H1 (cell line): ENCODE results near the gene FERMT2. TPM values are rescaled to one million over a fixed set of nuclear protein-coding genes. Genes with fewer than 3 reads are reported as not detected.
A peak's percentile ranks its signal among the peaks of the same experiment; 100 is the strongest.

Experiments
- CTCF ChIA-PET: fragments of 300-600 bp; sonication (Branson Sonifier 250); formaldehyde crosslinking; loops from one replicate; lab custom pipeline; 2021; ENCODE audit not compliant: partially characterized antibody; lab: Charles Lee
- POLR2A ChIA-PET: fragments of 300-600 bp; sonication (Branson Sonifier 250); formaldehyde crosslinking; loops from one replicate; lab custom pipeline; 2021; ENCODE audit warnings: inconsistent platforms; ENCODE audit not compliant: partially characterized antibody; lab: Charles Lee
- DNase-seq, 2 experiments: peaks; one replicate each; pipeline versions ENCODE4 v3.0.0 to v3.0.0-alpha.2; 2010 to 2022; ENCODE audit warnings: low spot score in 2 of 2, low read depth in 1 of 2, mixed read lengths in 1 of 2
- FAIRE-seq: peaks from 2 replicates; lab custom pipeline; 2011; peaks lifted over from hg19 to GRCh38; lab: Jason Lieb, UNC
- H2AFZ ChIP-seq: 2 replicates; pipeline ENCODE4 v1.8.1; 2012; ENCODE audit warnings: low read length, inconsistent platforms
- H2AK5ac ChIP-seq: 2 replicates; pipeline ENCODE4 v1.6.1; 2013; ENCODE audit warnings: low read depth, low read length
- H2BK120ac ChIP-seq: replicated peaks from 2 replicates; pipeline ENCODE3; 2013; ENCODE audit warnings: low read depth, low read length, inconsistent platforms
- H2BK12ac ChIP-seq: 2 replicates; pipeline ENCODE4 v1.6.1; 2013; ENCODE audit warnings: low read depth, low read length
- H2BK15ac ChIP-seq: 2 replicates; pipeline ENCODE4 v1.6.1; 2013; ENCODE audit warnings: low read length
- H2BK20ac ChIP-seq: 2 replicates; pipeline ENCODE4 v1.6.1; 2013; ENCODE audit warnings: low read length
- H2BK5ac ChIP-seq: 2 replicates; pipeline ENCODE4 v1.6.1; 2013; ENCODE audit warnings: low read depth, low read length
- H3K14ac ChIP-seq: 2 replicates; pipeline ENCODE4 v1.6.1; 2013; ENCODE audit warnings: inconsistent platforms; ENCODE audit not compliant: insufficient read length
- H3K18ac ChIP-seq: 2 replicates; pipeline ENCODE4 v1.6.1; 2013; ENCODE audit warnings: low read length; ENCODE audit errors: extremely low read depth
- H3K23ac ChIP-seq: 2 replicates; pipeline ENCODE4 v1.6.1; 2013; ENCODE audit warnings: inconsistent platforms; ENCODE audit not compliant: insufficient read length
- H3K23me2 ChIP-seq: 2 replicates; pipeline ENCODE4 v1.6.1; 2013; ENCODE audit warnings: low read depth, low read length
- H3K27ac ChIP-seq: 2 replicates; pipeline ENCODE4 v1.6.1; 2011; ENCODE audit warnings: low read depth, low read length, inconsistent platforms
- H3K27me3 ChIP-seq, 4 experiments: replicated peaks in 1 of 4; 1 replicate in 1 of 4; 2 replicates in 3 of 4; pipeline versions ENCODE4 v1.6.1 to v1.8.1; 2011 to 2013; ENCODE audit warnings: low read length in 3 of 4, mild to moderate bottlenecking in 3 of 4, inconsistent platforms in 2 of 4, mixed read lengths in 2 of 4, moderate library complexity in 1 of 4; ENCODE audit not compliant: control insufficient read depth in 3 of 4, insufficient read depth in 3 of 4; ENCODE audit errors: extremely low read depth in 1 of 4
- H3K36me3 ChIP-seq, 4 experiments: 2 replicates each; pipeline versions ENCODE4 v1.6.1 to v1.8.1; 2011 to 2013; ENCODE audit warnings: mild to moderate bottlenecking in 4 of 4, low read length in 3 of 4, moderate library complexity in 2 of 4, control low read depth in 1 of 4, inconsistent platforms in 1 of 4; ENCODE audit not compliant: insufficient read depth in 4 of 4, control insufficient read depth in 2 of 4
- H3K4ac ChIP-seq: replicated peaks from 2 replicates; pipeline ENCODE3; 2013; ENCODE audit warnings: low read length, low read depth, mixed read lengths, inconsistent platforms; ENCODE audit not compliant: insufficient read length
- H3K4me1 ChIP-seq, 4 experiments: replicated peaks in 1 of 4; 1 replicate in 1 of 4; 2 replicates in 3 of 4; pipeline versions ENCODE4 v1.6.1 to v1.8.1; 2011 to 2013; ENCODE audit warnings: low read length in 3 of 4, inconsistent platforms in 2 of 4, mixed read lengths in 1 of 4; ENCODE audit not compliant: insufficient read depth in 4 of 4, control insufficient read depth in 3 of 4
- H3K4me2 ChIP-seq, 2 experiments: 2 replicates each; pipeline versions ENCODE4 v1.6.1 to v1.8.1; 2011 to 2013; ENCODE audit warnings: low read depth in 2 of 2, low read length in 2 of 2, control low read depth in 1 of 2, inconsistent platforms in 1 of 2, mild to moderate bottlenecking in 1 of 2; ENCODE audit not compliant: insufficient read depth in 1 of 2
- H3K4me3 ChIP-seq, 4 experiments: fragments of 200-600, 300-600 bp in 1 of 4; sonication (generic), shearing (Covaris generic), sonication (Bioruptor Twin) in 1 of 4; 2 replicates each; pipeline versions ENCODE4 v1.5.1 to v1.8.1; 2011 to 2016; ENCODE audit warnings: low read length in 4 of 4, low read depth in 3 of 4, control low read depth in 2 of 4, inconsistent platforms in 2 of 4, mild to moderate bottlenecking in 2 of 4, mixed read lengths in 1 of 4, moderate library complexity in 1 of 4; ENCODE audit not compliant: insufficient read depth in 2 of 4; ENCODE audit errors: extremely low read depth in 1 of 4
- H3K56ac ChIP-seq: replicated peaks from 2 replicates; pipeline ENCODE3; 2013; ENCODE audit warnings: low read depth, mild to moderate bottlenecking, mixed read lengths, low read length, inconsistent platforms; ENCODE audit not compliant: insufficient read length
- H3K79me1 ChIP-seq: 2 replicates; pipeline ENCODE4 v1.6.1; 2013; ENCODE audit warnings: low read depth, low read length, control low read depth
- H3K79me2 ChIP-seq, 2 experiments: 2 replicates each; pipeline versions ENCODE4 v1.6.1 to v1.8.1; 2012 to 2013; ENCODE audit warnings: low read length in 2 of 2, mild to moderate bottlenecking in 2 of 2, inconsistent platforms in 1 of 2; ENCODE audit not compliant: insufficient read depth in 2 of 2, control insufficient read depth in 1 of 2
- H3K9ac ChIP-seq, 4 experiments: replicated peaks in 1 of 4; 1 replicate in 1 of 4; 2 replicates in 3 of 4; pipeline versions ENCODE4 v1.6.1 to v1.8.1; 2011 to 2013; ENCODE audit warnings: low read depth in 3 of 4, low read length in 3 of 4, control low read depth in 2 of 4, mild to moderate bottlenecking in 2 of 4, moderate library complexity in 2 of 4, inconsistent platforms in 1 of 4; ENCODE audit errors: extremely low read depth in 1 of 4
- H3K9me3 ChIP-seq, 2 experiments: 2 replicates each; pipeline versions ENCODE4 v1.6.1 to v1.8.1; 2012 to 2013; ENCODE audit warnings: mild to moderate bottlenecking in 2 of 2, moderate library complexity in 2 of 2, control low read depth in 1 of 2, inconsistent platforms in 1 of 2, low read depth in 1 of 2, low read length in 1 of 2, mixed read lengths in 1 of 2; ENCODE audit not compliant: insufficient read depth in 2 of 2
- H4K20me1 ChIP-seq, 2 experiments: replicated peaks in 1 of 2; 2 replicates each; pipeline versions ENCODE3 to v1.8.1; 2011 to 2013; ENCODE audit warnings: inconsistent platforms in 2 of 2, low read length in 2 of 2, mild to moderate bottlenecking in 1 of 2; ENCODE audit not compliant: insufficient read depth in 2 of 2, control insufficient read depth in 1 of 2
- H4K5ac ChIP-seq: 2 replicates; pipeline ENCODE4 v1.6.1; 2013; ENCODE audit warnings: low read length, low read depth, mixed read lengths, inconsistent platforms; ENCODE audit not compliant: insufficient read length
- H4K8ac ChIP-seq: 2 replicates; pipeline ENCODE4 v1.8.0; 2013; ENCODE audit warnings: mild to moderate bottlenecking, moderate library complexity, low read length, inconsistent platforms; ENCODE audit not compliant: insufficient read depth; ENCODE audit errors: extremely low read depth
- H4K91ac ChIP-seq: replicated peaks from 2 replicates; pipeline ENCODE3; 2013; ENCODE audit warnings: low read length, mixed read lengths, inconsistent platforms; ENCODE audit not compliant: insufficient read length
- BACH1 ChIP-seq: IDR thresholded peaks from 2 replicates; pipeline ENCODE4 v1.6.1; 2012; ENCODE audit warnings: low read length, improper control_type of control experiment
- CBX5 ChIP-seq: fragments of 300-800, 300-1000 bp; sonication (generic); IDR thresholded peaks from 2 replicates; pipeline ENCODE4 v1.7.1; 2016; ENCODE audit warnings: antibody characterized with exemption, low read length, low read depth
- CTCF ChIP-seq, 3 experiments: IDR thresholded peaks; 1 replicate in 2 of 3; 2 replicates in 1 of 3; pipeline versions ENCODE4 v1.5.1 to v1.6.1; 2011; ENCODE audit warnings: low read length in 3 of 3, mild to moderate bottlenecking in 3 of 3, inconsistent platforms in 2 of 3, low read depth in 1 of 3, moderate library complexity in 1 of 3; ENCODE audit not compliant: insufficient read depth in 1 of 3; ENCODE audit errors: control extremely low read depth in 1 of 3
- FOSL1 ChIP-seq: IDR thresholded peaks from 2 replicates; pipeline ENCODE4 v1.6.1; 2011; ENCODE audit warnings: mild to moderate bottlenecking, low read depth, low read length, moderate library complexity; ENCODE audit not compliant: insufficient read depth
- MAFK ChIP-seq: IDR thresholded peaks from 2 replicates; pipeline ENCODE4 v1.6.1; 2012; ENCODE audit warnings: low read depth, mild to moderate bottlenecking, improper control_type of control experiment, low read length
- SP1 ChIP-seq: IDR thresholded peaks from 2 replicates; pipeline ENCODE4 v1.6.1; 2011; ENCODE audit warnings: low read depth, low read length
- TAF1 ChIP-seq: IDR thresholded peaks from 2 replicates; pipeline ENCODE4 v1.6.1; 2011; ENCODE audit warnings: mild to moderate bottlenecking, low read depth, low read length
- TAF7 ChIP-seq: optimal IDR thresholded peaks from 2 replicates; pipeline ENCODE3; 2011; ENCODE audit warnings: low read depth, mild to moderate bottlenecking, inconsistent platforms, low read length, moderate library complexity, borderline replicate concordance
- TBP ChIP-seq: IDR thresholded peaks from 2 replicates; pipeline ENCODE4 v1.6.1; 2011; ENCODE audit warnings: low read depth, low read length, improper control_type of control experiment
- YY1 ChIP-seq: IDR thresholded peaks from 2 replicates; pipeline ENCODE4 v1.6.1; 2011; ENCODE audit warnings: low read depth, mild to moderate bottlenecking, low read length
- WGBS, 2 experiments: shearing (Covaris generic) in 1 of 2; methylation state at CpG; one replicate each; pipeline versions ENCODE4 v1.1.6 to v1.1.7; 2013 to 2015; ENCODE audit warnings: low lambda C conversion rate in 2 of 2, mixed read lengths in 2 of 2, inconsistent platforms in 1 of 2, low coverage in 1 of 2, missing lambda C conversion rate in 1 of 2; ENCODE audit not compliant: insufficient replicate concordance in 2 of 2, insufficient coverage in 1 of 2, insufficient read length in 1 of 2; ENCODE audit errors: extremely low coverage in 1 of 2, missing lambda C conversion rate in 1 of 2; 5-methylcytosine and 5-hydroxymethylcytosine counted together
- polyA plus RNA-seq, 7 experiments: library from polyadenylated mRNA; depleted of rRNA in 3 of 7; stranded (reverse) in 5 of 7; unstranded in 2 of 7; fragments of >200 nt in 5 of 7; fragments of 200-250 nt in 2 of 7; gene quantifications; 1 replicate in 5 of 7; 2 replicates in 1 of 7; 4 replicates in 1 of 7; pipeline versions ENCODE4 v1.2.1 to v1.2.3, GENCODE V29; 2011 to 2013; ENCODE audit warnings: missing spikeins in 2 of 7, mixed read lengths in 2 of 7
- total RNA-seq: library from RNA; stranded (reverse); fragmentation: NEBNext Ultra II Directional; extraction: Animal tissue kit (Norgen Biotek cat#: 25700); gene quantifications from 2 replicates; pipeline ENCODE4 v1.2.1, GENCODE V29; 2021

The FERMT2 gene
- total and polyA plus RNA-seq, 2 of the 8 experiments (the other 6 are each of a cell fraction or from before 2014, with no cell fraction given): 53.3 to 142 TPM

DNA sequence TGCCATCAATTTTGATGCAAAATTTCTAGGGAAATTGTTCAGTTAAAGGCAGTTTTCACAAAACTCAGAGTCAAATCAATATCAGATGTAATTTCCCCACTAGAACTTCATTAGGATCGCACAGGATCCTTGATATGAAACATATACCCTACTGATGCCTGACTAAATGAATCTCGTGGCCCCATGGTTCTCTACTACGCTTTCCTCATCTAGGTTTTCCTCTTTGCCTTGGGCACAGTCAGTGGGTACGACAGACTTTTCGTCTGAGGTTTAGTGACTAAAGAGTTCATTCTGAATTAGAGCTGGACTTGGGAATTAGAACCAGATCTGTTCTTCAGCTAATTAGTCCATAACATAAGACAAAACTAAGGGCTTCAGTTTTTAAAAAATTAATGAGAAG is 117.0 kb downstream of the FERMT2 start:
- no peak overlapping the region for H3K18ac ChIP-seq
- no peak overlapping the region for H2BK12ac ChIP-seq
- no peak overlapping the region for H3K4me3 ChIP-seq
- H3K27ac ChIP-seq: no peak overlapping the region
- H4K20me1 ChIP-seq: no peaks in the 10 kb centered on the region
- no peak overlapping the region for H3K4ac ChIP-seq
- no peaks in the 10 kb centered on the region for H3K23me2 ChIP-seq
- no peak for FAIRE-seq
- DNase-seq: no peak
- H3K4me2 ChIP-seq: no peak overlapping the region
- no peaks in the 10 kb centered on the region for H3K79me1 ChIP-seq
- peaks cover 2 to 13% (median 5%) of the 10 kb centered on the region in 4 experiments for H3K4me1 ChIP-seq
- no peak overlapping the region for H4K5ac ChIP-seq
- H4K91ac ChIP-seq: no peak overlapping the region
- ChIA-PET CTCF (no interaction called here), POLR2A (interaction anchor here (0.6 kb wide), 1 partner anchor 282 kb away, joined by 3 read pairs; no protein-coding TSS in a partner anchor)
- no peak overlapping the region for H2AK5ac ChIP-seq
- 90% methylated on average over 5 of the region's 5 CpGs; no CpG with 5 or more reads in 1 of the 2 experiments for WGBS, 2 experiments
- no peak overlapping the region for H2BK20ac ChIP-seq
- H3K56ac ChIP-seq: no peak overlapping the region
- H2BK15ac ChIP-seq: no peak overlapping the region
- no peaks in the 10 kb centered on the region for H3K79me2 ChIP-seq
- H3K23ac ChIP-seq: no peak overlapping the region
- H3K9ac ChIP-seq: no peak overlapping the region
- 0 out of 2 replicates have a peak overlapping the region, but pooled peaks have one; percentile 64 for H2AFZ ChIP-seq
- H4K8ac ChIP-seq: no peak overlapping the region
- H2BK120ac ChIP-seq: no peak overlapping the region
- no peak overlapping the region for H2BK5ac ChIP-seq
- H3K9me3 ChIP-seq: no peaks in the 10 kb centered on the region; a peak in 1 of 4 replicates
- H3K36me3 ChIP-seq: no peaks in the 10 kb centered on the region
- no peak overlapping the region for H3K14ac ChIP-seq
- no peaks in the 10 kb centered on the region for H3K27me3 ChIP-seq
- TF ChIP-seq TAF7 (no peak), TBP (no peak), BACH1 (no peak), CBX5 (no peak), TAF1 (no peak), FOSL1 (no peak), MAFK (no peak), YY1 (no peak), SP1 (no peak), CTCF (IDR thresholded peaks at IDR 0.05; ENCODE audit: control extremely low read depth in 1 of 3, insufficient read depth in 1 of 3, low read depth in 1 of 3, low read length in 3 of 3) (no peak)
